Caco-2 (cell line): ENCODE measurements around the gene PEDS1. TPM values are rescaled to one million over a fixed set of nuclear protein-coding genes. Genes with fewer than 3 reads are reported as not detected.

Experiments used
- BruUV-seq: library from RNA; stranded (reverse); fragments of 400-500 nt; replicated peaks from 2 replicates; lab custom pipeline; 2021; lab: Mats Ljungman, UMichigan
- CTCF ChIA-PET: fragments of 300-600 bp; sonication (Branson Sonifier 250); formaldehyde crosslinking; loops from one replicate; lab custom pipeline; 2022; ENCODE audit warnings: antibody characterized with exemption; lab: Charles Lee
- POLR2A ChIA-PET: fragments of 300-600 bp; sonication (Branson Sonifier 250); formaldehyde crosslinking; loops from one replicate; lab custom pipeline; 2022; ENCODE audit warnings: antibody characterized with exemption; lab: Charles Lee
- DNase-seq, 2 experiments: peaks; one replicate each; pipeline versions ENCODE4 v3.0.0 to v3.0.0-alpha.2; 2020 to 2022
- H3K27me3 ChIP-seq: replicated peaks from 2 replicates; pipeline ENCODE4 v1.6.0; 2011; ENCODE audit warnings: low read length; ENCODE audit not compliant: control insufficient read depth, insufficient read depth
- H3K36me3 ChIP-seq: 2 replicates; pipeline ENCODE4 v1.5.1; 2011; ENCODE audit warnings: low read length; ENCODE audit not compliant: control insufficient read depth, insufficient read depth
- H3K4me1 ChIP-seq: fragments of 250-450 bp; sonication (Bioruptor Pico); 2 replicates; pipeline ENCODE4 v1.5.1; 2020; ENCODE audit warnings: mild to moderate bottlenecking
- H3K4me3 ChIP-seq: 2 replicates; pipeline ENCODE4 v1.5.1; 2011; ENCODE audit warnings: low read depth, mild to moderate bottlenecking, control low read depth, low read length
- H3K9me3 ChIP-seq: fragments of 250-450 bp; sonication (Bioruptor Pico); 2 replicates; pipeline ENCODE4 v1.5.1; 2020; ENCODE audit warnings: mild to moderate bottlenecking, moderate library complexity
- H3K27ac Mint-ChIP-seq: one replicate; pipeline ENCODE4 v1.8.0; 2022; ENCODE audit warnings: mixed read lengths; ENCODE audit not compliant: unreplicated experiment
- H3K27me3 Mint-ChIP-seq: one replicate; pipeline ENCODE4 v1.8.0; 2022; ENCODE audit warnings: mixed read lengths; ENCODE audit not compliant: insufficient read depth, unreplicated experiment
- H3K36me3 Mint-ChIP-seq: one replicate; pipeline ENCODE4 v1.8.0; 2022; ENCODE audit warnings: mild to moderate bottlenecking, mixed read lengths; ENCODE audit not compliant: insufficient read depth, unreplicated experiment
- H3K4me1 Mint-ChIP-seq: one replicate; pipeline ENCODE4 v1.8.0; 2022; ENCODE audit warnings: low read depth, mixed read lengths; ENCODE audit not compliant: unreplicated experiment
- H3K4me3 Mint-ChIP-seq: one replicate; pipeline ENCODE4 v1.8.0; 2022; ENCODE audit warnings: mild to moderate bottlenecking, moderate library complexity, mixed read lengths; ENCODE audit not compliant: unreplicated experiment
- H3K9me3 Mint-ChIP-seq: one replicate; pipeline ENCODE4 v1.8.0; 2022; ENCODE audit warnings: mixed read lengths; ENCODE audit not compliant: unreplicated experiment
- CTCF ChIP-seq, 2 experiments: fragments of 200-600 bp in 1 of 2; IDR thresholded peaks; 1 replicate in 1 of 2; 2 replicates in 1 of 2; pipeline versions ENCODE4 v1.5.1 to v1.8.0; 2011 to 2022; ENCODE audit warnings: antibody characterized with exemption in 1 of 2, control low read depth in 1 of 2, inconsistent platforms in 1 of 2, low read depth in 1 of 2, low read length in 1 of 2, mild to moderate bottlenecking in 1 of 2, moderate library complexity in 1 of 2; ENCODE audit not compliant: insufficient read depth in 1 of 2, severe bottlenecking in 1 of 2, unreplicated experiment in 1 of 2
- intact Hi-C: fragments of 100-400 bp; cut with micrococcal nuclease; formaldehyde crosslinking; loops from one replicate; pipeline ENCODE4 v1.10.0; 2022; ENCODE audit not compliant: unreplicated experiment
- total RNA-seq: library from RNA; stranded (reverse); gene quantifications from 2 replicates; pipeline ENCODE4 v1.2.3, GENCODE V29; 2022

PEDS1 gene
- total RNA-seq, 1 experiment from 2014 or later, result 78.3 TPM

- H3K4me1 ChIP-seq, result peaks cover 15% of the 10 kb centered on the region
- peak; percentile 86 to 88 for DNase-seq
- Mint-ChIP-seq H3K27ac (peak overlapping the region; percentile 27), H3K4me1 (peaks cover 18% of the 10 kb centered on the region), H3K4me3 (no peak overlapping the region), H3K27me3 (no peaks in the 10 kb centered on the region), H3K36me3 (peaks cover 56% of the 10 kb centered on the region), H3K9me3 (peaks cover 10% of the 10 kb centered on the region)
- no TSS peak for BruUV-seq
- CTCF ChIA-PET, result interaction anchor here (0.6 to 4.9 kb wide), 30 partner anchors 10 to 918 kb away, joined by 3 to 91 read pairs (median 4); partner anchors contain the start of genes PEDS1 and PTPN1
- POLR2A ChIA-PET, result interaction anchor here (0.9 to 2.2 kb wide), 8 partner anchors 13 to 51 kb away, joined by 3 to 17 read pairs (median 6); partner anchors contain the start of gene PEDS1
- peak; percentile 98 to 99 for TF ChIP-seq CTCF (IDR thresholded peaks at IDR 0.05; ENCODE audit: insufficient read depth in 1 of 2, low read depth in 1 of 2, low read length in 1 of 2, severe bottlenecking in 1 of 2, unreplicated experiment in 1 of 2)
- no peak overlapping the region for H3K4me3 ChIP-seq
- no peaks in the 10 kb centered on the region for H3K27me3 ChIP-seq
- intact Hi-C loops, result loop anchor here (1.0 to 5.0 kb wide), 3 partner anchors 31 to 341 kb away; no protein-coding TSS in a partner anchor
- peaks cover 6% of the 10 kb centered on the region for H3K36me3 ChIP-seq
- H3K9me3 ChIP-seq, result no peaks in the 10 kb centered on the region
These were observed 32.4 kb downstream of the PEDS1 start for GRCh38 chr20:50120935-50121693.

- no peak for DNase-seq
- no TSS peak for BruUV-seq
- intact Hi-C loops, result no loop called here
- H3K27ac Mint-ChIP-seq, result no peak overlapping the region
- Histone ChIP-seq H3K4me3 (no peak overlapping the region), H3K27me3 (no peaks in the 10 kb centered on the region), H3K4me1 (peaks cover 27% of the 10 kb centered on the region), H3K9me3 (no peaks in the 10 kb centered on the region), H3K36me3 (0 out of 2 replicates have a peak, but pooled peaks cover 1% of the 10 kb centered on the region)
- H3K9me3 Mint-ChIP-seq, result peaks cover 3% of the 10 kb centered on the region
- no peaks in the 10 kb centered on the region for H3K27me3 Mint-ChIP-seq
- ChIA-PET POLR2A (no interaction called here), CTCF (interaction anchor here (1.5 to 4.8 kb wide), 3 partner anchors 35 to 51 kb away, joined by 4 to 91 read pairs (median 82); partner anchors contain the start of gene PEDS1)
- peaks cover 37% of the 10 kb centered on the region for H3K4me1 Mint-ChIP-seq
- TF ChIP-seq CTCF (IDR thresholded peaks at IDR 0.05; ENCODE audit: insufficient read depth in 1 of 2, low read depth in 1 of 2, low read length in 1 of 2, severe bottlenecking in 1 of 2, unreplicated experiment in 1 of 2), result no peak
- peaks cover 34% of the 10 kb centered on the region for H3K36me3 Mint-ChIP-seq
- H3K4me3 Mint-ChIP-seq, result no peak overlapping the region
These were observed 35.3 kb downstream of the PEDS1 start for GRCh38 chr20:50118203-50118602.

- Mint-ChIP-seq H3K4me1 (peaks cover 44% of the 10 kb centered on the region), H3K4me3 (peak overlapping the region; percentile 96), H3K36me3 (peaks cover 34% of the 10 kb centered on the region), H3K27ac (peak overlapping the region; percentile 85), H3K27me3 (no peaks in the 10 kb centered on the region), H3K9me3 (no peaks in the 10 kb centered on the region)
- Histone ChIP-seq H3K4me1 (peaks cover 29% of the 10 kb centered on the region), H3K4me3 (peak overlapping the region; percentile 29), H3K36me3 (no peaks in the 10 kb centered on the region), H3K27me3 (no peaks in the 10 kb centered on the region), H3K9me3 (no peaks in the 10 kb centered on the region)
- DNase-seq, result peak in 1 of 2 experiments; percentile 36
- BruUV-seq, result TSS peak; percentile 28
- intact Hi-C loops, result no loop called here
- TF ChIP-seq CTCF (IDR thresholded peaks at IDR 0.05; ENCODE audit: insufficient read depth in 1 of 2, low read depth in 1 of 2, low read length in 1 of 2, severe bottlenecking in 1 of 2, unreplicated experiment in 1 of 2), result no peak
- ChIA-PET POLR2A (interaction anchor here (0.5 to 2.8 kb wide), 16 partner anchors 11 to 394 kb away, joined by 3 to 57 read pairs (median 6); partner anchors contain the start of genes CEBPB, PEDS1 and PTPN1), CTCF (interaction anchor here (0.5 to 2.5 kb wide), 23 partner anchors 10 to 388 kb away, joined by 3 to 44 read pairs (median 6); partner anchors contain the start of genes PEDS1 and SPATA2)
These were observed 37.0 kb downstream of the PEDS1 start for GRCh38 chr20:50116368-50116999.
